Anterior cingulate cortex (tissue), 58 donors: ENCODE measurements around the gene GOLPH3L.
"Not testable (repeated sequence)": the region's sequence is repeated elsewhere in the genome, so short reads cannot be mapped to it uniquely, and the experiment has no call there.

ENCODE experiments used
- DNase-seq, 58 donors: peaks; one replicate each; lab custom pipeline; 2025; lab: John Stamatoyannopoulos, UW

GOLPH3L gene

GRCh38 chr1:150619576-150620509 is 77.1 kb downstream of the GOLPH3L start:
- peak in 6 of 58 donors; percentile 3 to 43 (median 24) for DNase-seq

- no peak for DNase-seq
Observed at GRCh38 chr1:150615346-150616201, 81.4 kb downstream of the GOLPH3L start.

- peak in 3 of 58 donors; percentile 6 to 64 (median 10) for DNase-seq
Observed at GRCh38 chr1:150613061-150613920, 83.7 kb downstream of the GOLPH3L start.

GRCh38 chr1:150612014-150612345 is 85.0 kb downstream of the GOLPH3L start:
- no peak for DNase-seq

- DNase-seq = no peak
Observed at GRCh38 chr1:150610576-150610975, 86.4 kb downstream of the GOLPH3L start.

GRCh38 chr1:150609732-150610131 is 87.2 kb downstream of the GOLPH3L start:
- DNase-seq = peak in 1 of 58 donors; percentile 14

GRCh38 chr1:150606463-150607142 is 90.4 kb downstream of the GOLPH3L start:
- no peak for DNase-seq

GRCh38 chr1:150605451-150605731 is 91.6 kb downstream of the GOLPH3L start:
- not testable (repeated sequence) for DNase-seq

- no peak for DNase-seq
Observed at GRCh38 chr1:150604226-150604588, 92.7 kb downstream of the GOLPH3L start.

GRCh38 chr1:150603711-150604110 is 93.2 kb downstream of the GOLPH3L start:
- no peak for DNase-seq

- DNase-seq = not testable (repeated sequence)
Observed at GRCh38 chr1:150602372-150602771, 94.6 kb downstream of the GOLPH3L start.

DNA sequence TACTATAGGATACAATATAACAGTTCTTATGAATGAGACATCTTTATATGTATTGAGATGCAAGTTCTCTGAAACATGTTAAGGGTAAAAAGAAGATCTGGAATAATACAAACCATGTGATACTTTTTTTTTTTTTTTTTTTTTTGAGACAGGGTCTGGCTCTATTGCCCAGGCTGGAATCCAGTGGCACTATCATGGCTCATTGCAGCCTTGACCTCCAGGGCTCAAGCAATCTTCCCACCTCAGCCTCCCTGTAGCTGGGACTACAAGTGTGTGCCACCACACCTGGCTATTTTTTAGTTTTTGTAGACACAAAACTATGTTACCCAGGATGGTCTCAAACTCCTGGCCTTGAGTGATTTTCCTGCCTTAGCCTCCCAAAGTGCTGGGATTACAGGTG is 95.4 kb downstream of the GOLPH3L start:
- DNase-seq = no peak

GRCh38 chr1:150598346-150598745 is 98.6 kb downstream of the GOLPH3L start:
- not testable (repeated sequence) for DNase-seq

DNA sequence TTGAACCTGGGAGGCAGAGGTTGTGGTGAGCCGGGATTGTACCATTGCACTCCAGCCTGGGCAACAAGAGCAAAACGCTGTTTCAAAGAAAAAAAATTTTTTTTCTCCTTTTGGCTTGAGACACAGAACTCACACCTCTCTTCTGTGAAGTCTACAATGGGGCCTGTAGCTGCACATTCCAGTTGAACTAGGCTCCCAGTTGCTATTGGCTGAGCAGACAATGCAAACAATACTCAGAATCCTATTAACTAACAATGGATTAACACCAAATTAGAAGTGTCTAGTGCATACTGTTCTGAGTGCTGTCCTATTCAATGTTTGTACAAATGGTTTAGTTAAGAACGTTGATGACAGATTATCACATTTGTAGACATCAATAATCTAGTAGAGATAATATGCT is 100.0 kb downstream of the GOLPH3L start:
- DNase-seq = no peak
